ENCODE results near the gene PLEKHG7. TPM values are rescaled to one million over a fixed set of nuclear protein-coding genes. Genes with fewer than 3 reads are reported as not detected.

Gene PLEKHG7
- total and polyA plus RNA-seq, 2 of the 8 experiments (the other 6 are each of a cell fraction or from before 2014, with no cell fraction given): not detected

DNA sequence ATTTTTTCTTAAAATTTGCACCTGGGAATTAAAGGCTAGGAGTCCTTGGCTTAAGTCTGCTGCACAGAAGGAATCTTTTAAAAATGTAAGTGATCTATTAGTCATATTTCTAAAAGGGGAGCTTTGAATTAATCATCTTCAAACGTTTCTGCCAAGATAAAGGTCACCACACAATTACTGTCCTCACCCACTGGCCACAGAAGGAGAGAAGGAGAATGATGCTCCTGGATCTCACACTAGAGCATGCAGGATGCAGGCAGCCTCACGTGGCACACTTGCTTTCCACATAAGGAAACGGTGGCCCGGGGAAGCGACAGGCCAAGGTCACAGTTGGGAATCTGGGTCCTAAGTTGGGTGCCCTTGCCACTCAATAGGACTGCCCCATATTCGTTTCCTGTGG is 16.9 kb downstream of the PLEKHG7 start:
- no peak overlapping the region for H2AK5ac ChIP-seq (ENCODE audit: low read depth, low read length)
- no peaks in the 10 kb centered on the region for H3K79me2 ChIP-seq (ENCODE audit: control insufficient read depth in 1 of 2, insufficient read depth in 2 of 2, low read length in 2 of 2)
- no peak overlapping the region for H3K9ac ChIP-seq (replicated peaks in 1 of 4; ENCODE audit: extremely low read depth in 1 of 4, low read depth in 3 of 4, low read length in 3 of 4)
- 89% methylated on average over 6 of the region's 6 CpGs; no CpG with 5 or more reads in 1 of the 2 experiments for WGBS, 2 experiments (ENCODE audit: extremely low coverage in 1 of 2, insufficient coverage in 1 of 2, insufficient read length in 1 of 2, insufficient replicate concordance in 2 of 2, low coverage in 1 of 2, low lambda C conversion rate in 2 of 2, missing lambda C conversion rate in 1 of 2)
- POLR2A ChIA-PET (ENCODE audit: partially characterized antibody): no interaction called here
- no peak overlapping the region for H2BK120ac ChIP-seq (replicated peaks; ENCODE audit: low read depth, low read length)
- no peak overlapping the region for H3K4me2 ChIP-seq (ENCODE audit: insufficient read depth in 1 of 2, low read depth in 2 of 2, low read length in 2 of 2)
- peaks cover 0 to 4% of the 10 kb centered on the region in 2 experiments; a peak in 1 of 4 replicates for H3K9me3 ChIP-seq (ENCODE audit: insufficient read depth in 2 of 2, low read depth in 1 of 2, low read length in 1 of 2)
- H3K23me2 ChIP-seq (ENCODE audit: low read depth, low read length): no peaks in the 10 kb centered on the region
- H2BK15ac ChIP-seq (ENCODE audit: low read length): no peak overlapping the region
- peaks cover 0 to 2% (median 0%) of the 10 kb centered on the region in 4 experiments; a peak in 1 of 7 replicates for H3K4me1 ChIP-seq (replicated peaks in 1 of 4; ENCODE audit: control insufficient read depth in 3 of 4, insufficient read depth in 4 of 4, low read length in 3 of 4)
- CTCF ChIA-PET (ENCODE audit: partially characterized antibody): interaction anchor here (0.9 kb wide), 1 partner anchor 26 kb away, joined by 3 read pairs; no protein-coding TSS in a partner anchor
- no peak overlapping the region; the same call in 1 of the 2 replicates for H2BK12ac ChIP-seq (ENCODE audit: low read depth, low read length)
- H2AFZ ChIP-seq (ENCODE audit: low read length): no peak overlapping the region
- H3K23ac ChIP-seq (ENCODE audit: insufficient read length): no peak overlapping the region
- FAIRE-seq (no peak), DNase-seq (ENCODE audit: low read depth in 1 of 2, low spot score in 2 of 2) (no peak)
- no peak overlapping the region for H4K5ac ChIP-seq (ENCODE audit: insufficient read length, low read depth, low read length)
- no peaks in the 10 kb centered on the region for H3K36me3 ChIP-seq (ENCODE audit: control insufficient read depth in 2 of 4, insufficient read depth in 4 of 4, low read length in 3 of 4)
- no peak overlapping the region for H3K14ac ChIP-seq (ENCODE audit: insufficient read length)
- no peak overlapping the region for H2BK20ac ChIP-seq (ENCODE audit: low read length)
- H3K4me3 ChIP-seq (ENCODE audit: extremely low read depth in 1 of 4, insufficient read depth in 2 of 4, low read depth in 3 of 4, low read length in 4 of 4): no peak overlapping the region
- H4K20me1 ChIP-seq (replicated peaks in 1 of 2; ENCODE audit: control insufficient read depth in 1 of 2, insufficient read depth in 2 of 2, low read length in 2 of 2): no peaks in the 10 kb centered on the region
- no peaks in the 10 kb centered on the region for H3K27me3 ChIP-seq (replicated peaks in 1 of 4; ENCODE audit: control insufficient read depth in 3 of 4, extremely low read depth in 1 of 4, insufficient read depth in 3 of 4, low read length in 3 of 4)
- no peak overlapping the region for H4K8ac ChIP-seq (ENCODE audit: extremely low read depth, insufficient read depth, low read length)
- H4K91ac ChIP-seq (replicated peaks; ENCODE audit: insufficient read length, low read length): no peak overlapping the region
- no peaks in the 10 kb centered on the region for H3K79me1 ChIP-seq (ENCODE audit: low read depth, low read length)
- H2BK5ac ChIP-seq (ENCODE audit: low read depth, low read length): no peak overlapping the region
- H3K27ac ChIP-seq (ENCODE audit: low read depth, low read length): no peak overlapping the region
- H3K18ac ChIP-seq (ENCODE audit: extremely low read depth, low read length): no peak overlapping the region
- no peak overlapping the region for H3K4ac ChIP-seq (replicated peaks; ENCODE audit: insufficient read length, low read depth, low read length)
- H3K56ac ChIP-seq (replicated peaks; ENCODE audit: insufficient read length, low read depth, low read length): no peak overlapping the region
- no peak for TF ChIP-seq SUZ12 (IDR thresholded peaks at IDR 0.05; ENCODE audit: low read length)
- TF ChIP-seq, protein P1, sequence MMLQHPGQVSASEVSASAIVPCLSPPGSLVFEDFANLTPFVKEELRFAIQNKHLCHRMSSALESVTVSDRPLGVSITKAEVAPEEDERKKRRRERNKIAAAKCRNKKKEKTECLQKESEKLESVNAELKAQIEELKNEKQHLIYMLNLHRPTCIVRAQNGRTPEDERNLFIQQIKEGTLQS (IDR thresholded peaks at IDR 0.05; ENCODE audit: insufficient read depth, low read depth, low read length): no peak
- no peak for TF ChIP-seq POU5F1 (IDR thresholded peaks at IDR 0.05; ENCODE audit: low read depth, low read length)
- no peak for TF ChIP-seq ATF2 (IDR thresholded peaks at IDR 0.05; ENCODE audit: low read length)
- no peak for TF ChIP-seq RXRA (IDR thresholded peaks at IDR 0.05; ENCODE audit: insufficient read depth, low read depth, low read length)
- TF ChIP-seq GTF2F1 (IDR thresholded peaks at IDR 0.05; ENCODE audit: borderline replicate concordance, low read depth, low read length): no peak
- TF ChIP-seq JUN (IDR thresholded peaks at IDR 0.05; ENCODE audit: low read depth, low read length): no peak
- TF ChIP-seq YY1 (IDR thresholded peaks at IDR 0.05; ENCODE audit: low read depth, low read length): no peak
- TF ChIP-seq, protein P2, sequence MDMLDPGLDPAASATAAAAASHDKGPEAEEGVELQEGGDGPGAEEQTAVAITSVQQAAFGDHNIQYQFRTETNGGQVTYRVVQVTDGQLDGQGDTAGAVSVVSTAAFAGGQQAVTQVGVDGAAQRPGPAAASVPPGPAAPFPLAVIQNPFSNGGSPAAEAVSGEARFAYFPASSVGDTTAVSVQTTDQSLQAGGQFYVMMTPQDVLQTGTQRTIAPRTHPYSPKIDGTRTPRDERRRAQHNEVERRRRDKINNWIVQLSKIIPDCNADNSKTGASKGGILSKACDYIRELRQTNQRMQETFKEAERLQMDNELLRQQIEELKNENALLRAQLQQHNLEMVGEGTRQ (IDR thresholded peaks at IDR 0.05; ENCODE audit: low read length): no peak
- no peak for TF ChIP-seq RAD21 (IDR thresholded peaks at IDR 0.05 in 1 of 2, conservative IDR thresholded peaks at IDR 0.05 in 1 of 2; ENCODE audit: low read depth in 2 of 2, low read length in 2 of 2)

Measured in H1 (cell line).